Measurements from ENCODE around the gene ACRBP. TPM values are rescaled to one million over a fixed set of nuclear protein-coding genes. Genes with fewer than 3 reads are reported as not detected.

Gene ACRBP
- total RNA-seq, 1 experiment from 2014 or later = 1.3 TPM

GRCh38 chr12:6606331-6607131 is 40.7 kb downstream of the ACRBP start:
- WGBS (ENCODE audit: extremely low coverage, insufficient read length, low lambda C conversion rate) = no CpG with 5 or more reads among the region's 70 CpGs
- no peak overlapping the region; the same call in 1 of the 2 replicates for H3K14ac ChIP-seq (ENCODE audit: insufficient read depth, low read length)
- no peak overlapping the region; a peak in 1 of 7 replicates for H3K27ac Mint-ChIP-seq

More at GRCh38 chr12:6606331-6607131, 40.7 kb downstream of the ACRBP start:
- Histone ChIP-seq H3T11ph (ENCODE audit: low read length) (no peak overlapping the region), H3K4me1 (ENCODE audit: insufficient read depth, low read length) (peaks cover 2% of the 10 kb centered on the region; the same call in 1 of the 2 replicates), H3K27ac (ENCODE audit: insufficient read length, low read depth, low read length) (no peak overlapping the region), H3K56ac (ENCODE audit: insufficient read length, low read depth, low read length) (no peak overlapping the region), H3K4me2 (ENCODE audit: insufficient read depth, insufficient read length, low read length) (peak overlapping the region; percentile 63), H4K91ac (ENCODE audit: insufficient read length, low read depth, low read length) (no peak overlapping the region), H4K8ac (replicated peaks; ENCODE audit: insufficient read length, low read depth, low read length) (no peak overlapping the region), H2BK120ac (ENCODE audit: low read depth, low read length, poor library complexity, severe bottlenecking) (no peak overlapping the region), H3K23me2 (ENCODE audit: insufficient read length, low read depth, low read length, poor library complexity, severe bottlenecking) (peaks cover 5% of the 10 kb centered on the region), H3K27me3 (ENCODE audit: insufficient read depth, low read length) (no peaks in the 10 kb centered on the region), H3K79me1 (ENCODE audit: insufficient read depth, low read depth, low read length, poor library complexity, severe bottlenecking) (peaks cover 3% of the 10 kb centered on the region), H3K9me3 (ENCODE audit: control insufficient read depth, low read depth, low read length) (no peaks in the 10 kb centered on the region), H2BK12ac (ENCODE audit: insufficient read length, low read depth, low read length) (no peak overlapping the region), H4K5ac (ENCODE audit: insufficient read length, low read depth, low read length) (no peak overlapping the region), H2AFZ (ENCODE audit: low read length) (no peak overlapping the region), H3K79me2 (ENCODE audit: insufficient read depth, low read length) (peaks cover 27% of the 10 kb centered on the region; the same call in 1 of the 2 replicates), H2AK5ac (ENCODE audit: insufficient read length, low read length) (no peak overlapping the region), H2BK5ac (ENCODE audit: insufficient read length, low read length) (no peak overlapping the region), H3K23ac (ENCODE audit: insufficient read length, low read depth, low read length) (no peak overlapping the region), H2BK20ac (ENCODE audit: low read depth, low read length, poor library complexity, severe bottlenecking) (no peak overlapping the region), H3K9ac (ENCODE audit: extremely low read depth, insufficient read length, low read length) (peak overlapping the region; percentile 29), H3K18ac (ENCODE audit: insufficient read length, low read depth, low read length) (no peak overlapping the region), H4K20me1 (ENCODE audit: control insufficient read depth, insufficient read depth, insufficient read length) (no peaks in the 10 kb centered on the region), H3K4ac (ENCODE audit: low read depth, low read length) (no peak overlapping the region), H2BK15ac (ENCODE audit: low read depth, low read length) (no peak overlapping the region)
- Mint-ChIP-seq H3K36me3 (ENCODE audit: insufficient read depth in 1 of 3, low read depth in 3 of 3) (peaks cover 31 to 44% (median 43%) of the 10 kb centered on the region in 3 experiments), H3K4me1 (peaks cover 36 to 39% of the 10 kb centered on the region in 2 experiments), H3K9me3 (no peaks in the 10 kb centered on the region), H3K27me3 (ENCODE audit: low read depth) (no peaks in the 10 kb centered on the region), H3K4me3 (no peak overlapping the region; a peak in 3 of 5 replicates)
- peak; percentile 45 for DNase-seq
- TF ChIP-seq CTCF (conservative IDR thresholded peaks at IDR 0.05) = no peak
